HCT116 (cell line): ENCODE data around the gene DOK6. TPM values are rescaled to one million over a fixed set of nuclear protein-coding genes. Genes with fewer than 3 reads are reported as not detected.

ENCODE experiments used
- ATAC-seq: fragments of 200-7000 bp; cut with Tn5 transposase; 2 replicates; pipeline ENCODE4 v1.9.1; 2020; ENCODE audit warnings: mild to moderate bottlenecking, moderate library complexity
- BruUV-seq: library from RNA; stranded (reverse); fragments of 400-500 nt; replicated peaks from 2 replicates; lab custom pipeline; 2021; lab: Mats Ljungman, UMichigan
- CTCF ChIA-PET: fragments of 300-600 bp; sonication (Branson Sonifier 250); formaldehyde crosslinking; loops from one replicate; lab custom pipeline; 2021; ENCODE audit warnings: antibody characterized with exemption; lab: Charles Lee
- POLR2A ChIA-PET: fragments of 300-600, 350-600 bp; sonication (Branson Sonifier 250); formaldehyde crosslinking; loops from one replicate; lab custom pipeline; 2021; ENCODE audit warnings: antibody characterized with exemption; lab: Charles Lee
- RAD21 ChIA-PET, 2 experiments: fragments of 300-600 bp; sonication (Branson Sonifier 250); formaldehyde crosslinking; loops; one replicate each; lab custom pipeline; 2023; ENCODE audit warnings: low total read pairs in 2 of 2; ENCODE audit not compliant: uncharacterized antibody in 2 of 2, unreplicated experiment in 2 of 2, low non-redundant PET in 1 of 2; lab: Charles Lee
- DNase-seq: peaks from one replicate; pipeline ENCODE4 v3.0.0-alpha.2; 2010; ENCODE audit warnings: low read depth, low spot score
- H2AFZ ChIP-seq: fragments of 200-600 bp; shearing (Covaris generic), sonication (generic); 2 replicates; pipeline ENCODE4 v1.6.1; 2017; ENCODE audit warnings: low read depth, mixed run types, mixed read lengths, antibody characterized with exemption, low read length; ENCODE audit not compliant: poor library complexity, severe bottlenecking
- H3K27ac ChIP-seq: 2 replicates; pipeline ENCODE4 v1.5.1; 2012; ENCODE audit warnings: low read depth, low read length
- H3K27me3 ChIP-seq: fragments of 200-600 bp; sonication (generic); 2 replicates; pipeline ENCODE4 v1.6.1; 2016; ENCODE audit warnings: mixed run types, low read length, mixed read lengths; ENCODE audit not compliant: insufficient read depth
- H3K36me3 ChIP-seq, 2 experiments: fragments of 200-500 bp in 1 of 2; fragments of 200-600 bp in 1 of 2; sonication (Bioruptor generic) in 1 of 2; sonication (generic) in 1 of 2; 2 replicates each; pipeline versions ENCODE4 v1.5.1 to v1.6.1; 2014 to 2016; ENCODE audit warnings: low read length in 2 of 2, inconsistent platforms in 1 of 2, mixed read lengths in 1 of 2, mixed run types in 1 of 2; ENCODE audit not compliant: insufficient read depth in 2 of 2, control insufficient read depth in 1 of 2
- H3K4me1 ChIP-seq, 2 experiments: fragments of 200-600 bp in 1 of 2; sonication (generic) in 1 of 2; 2 replicates each; pipeline versions ENCODE4 v1.5.1 to v1.6.1; 2012 to 2017; ENCODE audit warnings: low read length in 2 of 2, inconsistent platforms in 1 of 2, mild to moderate bottlenecking in 1 of 2, mixed read lengths in 1 of 2, mixed run types in 1 of 2, moderate library complexity in 1 of 2; ENCODE audit not compliant: insufficient read depth in 2 of 2, control insufficient read depth in 1 of 2
- H3K4me2 ChIP-seq: fragments of 200-600 bp; sonication (generic); 2 replicates; pipeline ENCODE4 v1.6.1; 2017; ENCODE audit warnings: mixed run types, low read length, mixed read lengths
- H3K4me3 ChIP-seq, 2 experiments: fragments of 200-600 bp in 1 of 2; sonication (generic) in 1 of 2; replicated peaks in 1 of 2; 2 replicates each; pipeline ENCODE4 v1.5.1; 2011 to 2016; ENCODE audit warnings: low read length in 2 of 2, control low read depth in 1 of 2, low read depth in 1 of 2, mild to moderate bottlenecking in 1 of 2, mixed read lengths in 1 of 2, mixed run types in 1 of 2
- H3K79me2 ChIP-seq: fragments of 200-600 bp; sonication (generic); 2 replicates; pipeline ENCODE4 v1.6.1; 2017; ENCODE audit warnings: mild to moderate bottlenecking, mixed run types, low read length, moderate library complexity, mixed read lengths; ENCODE audit not compliant: insufficient read depth
- H3K9ac ChIP-seq: fragments of 200-600 bp; sonication (generic); 2 replicates; pipeline ENCODE4 v1.6.1; 2016; ENCODE audit warnings: low read length, mixed read lengths
- H3K9me2 ChIP-seq: fragments of 200-600 bp; sonication (generic), shearing (Covaris generic); 2 replicates; pipeline ENCODE4 v1.6.1; 2017; ENCODE audit warnings: mixed run types, mild to moderate bottlenecking, moderate library complexity; ENCODE audit not compliant: insufficient read depth
- H3K9me3 ChIP-seq, 2 experiments: fragments of 200-500 bp in 1 of 2; fragments of 200-600 bp in 1 of 2; sonication (Bioruptor generic) in 1 of 2; sonication (generic) in 1 of 2; 2 replicates each; pipeline ENCODE4 v1.6.1; 2014 to 2017; ENCODE audit warnings: low read length in 2 of 2, mixed read lengths in 2 of 2, inconsistent platforms in 1 of 2, low read depth in 1 of 2, mild to moderate bottlenecking in 1 of 2, mixed run types in 1 of 2, moderate library complexity in 1 of 2; ENCODE audit not compliant: control insufficient read depth in 1 of 2, insufficient read depth in 1 of 2
- H4K20me1 ChIP-seq: fragments of 200-600 bp; sonication (generic), shearing (Covaris generic); 2 replicates; pipeline ENCODE4 v1.6.1; 2017; ENCODE audit warnings: mixed run types, mild to moderate bottlenecking, moderate library complexity; ENCODE audit not compliant: insufficient read depth
- CBX3 ChIP-seq: IDR thresholded peaks from 2 replicates; pipeline ENCODE4 v1.6.1; 2012; ENCODE audit warnings: low read depth
- EGR1 ChIP-seq: IDR thresholded peaks from 2 replicates; pipeline ENCODE4 v1.6.1; 2012; ENCODE audit warnings: low read depth
- ELF1 ChIP-seq: IDR thresholded peaks from 2 replicates; pipeline ENCODE4 v1.6.1; 2012; ENCODE audit warnings: low read depth, borderline replicate concordance
- EZH2 ChIP-seq: fragments of 200-600 bp; sonication (generic); IDR thresholded peaks from 2 replicates; pipeline ENCODE4 v1.6.1; 2017; ENCODE audit warnings: antibody characterized with exemption, mixed run types
- EZH2phosphoT487 ChIP-seq: fragments of 200-600 bp; IDR thresholded peaks from 2 replicates; pipeline ENCODE4 v1.6.1; 2018; ENCODE audit warnings: antibody characterized with exemption, borderline replicate concordance
- FOSL1 ChIP-seq: IDR thresholded peaks from 2 replicates; pipeline ENCODE4 v1.6.1; 2012; ENCODE audit warnings: low read depth
- MAX ChIP-seq: IDR thresholded peaks from 2 replicates; pipeline ENCODE4 v1.6.1; 2012
- POLR2AphosphoS5 ChIP-seq: IDR thresholded peaks from 2 replicates; pipeline ENCODE4 v1.6.1; 2011; ENCODE audit warnings: mild to moderate bottlenecking, low read depth, low read length, moderate library complexity
- RAD21 ChIP-seq: IDR thresholded peaks from 2 replicates; pipeline ENCODE4 v1.6.1; 2012; ENCODE audit warnings: low read depth, mild to moderate bottlenecking
- REST ChIP-seq: IDR thresholded peaks from 2 replicates; pipeline ENCODE4 v1.6.1; 2012; ENCODE audit warnings: low read depth
- SRF ChIP-seq: IDR thresholded peaks from 2 replicates; pipeline ENCODE4 v1.6.1; 2012; ENCODE audit warnings: low read depth
- TCF7L2 ChIP-seq: IDR thresholded peaks from 2 replicates; pipeline ENCODE4 v1.7.0; 2011; ENCODE audit warnings: borderline replicate concordance, inconsistent platforms; ENCODE audit not compliant: insufficient read depth, insufficient read length; ENCODE audit errors: extremely low read depth
- YY1 ChIP-seq: IDR thresholded peaks from 2 replicates; pipeline ENCODE4 v1.6.1; 2011; ENCODE audit warnings: low read length, low read depth, moderate library complexity, mild to moderate bottlenecking; ENCODE audit not compliant: insufficient replicate concordance; ENCODE audit errors: extremely low read depth
- ZBTB33 ChIP-seq: IDR thresholded peaks from 2 replicates; pipeline ENCODE4 v1.6.1; 2011; ENCODE audit warnings: mild to moderate bottlenecking, low read length, moderate library complexity; ENCODE audit not compliant: insufficient replicate concordance; ENCODE audit errors: extremely low read depth
- intact Hi-C: fragments of 100-400 bp; cut with micrococcal nuclease; formaldehyde crosslinking; loops from 2 replicates; pipeline ENCODE4 v1.10.0; 2022
- total RNA-seq: library from RNA; stranded (reverse); gene quantifications from one replicate; pipeline ENCODE4 v1.2.1, GENCODE V29; 2021; ENCODE audit not compliant: unreplicated experiment

Gene DOK6
- total RNA-seq, 1 experiment from 2014 or later, result not detected

- BruUV-seq, result no TSS peak
- Histone ChIP-seq H3K9ac (no peak overlapping the region), H4K20me1 (no peaks in the 10 kb centered on the region), H3K36me3 (no peaks in the 10 kb centered on the region), H3K4me3 (no peak overlapping the region), H3K27ac (no peak overlapping the region), H3K9me2 (no peaks in the 10 kb centered on the region), H3K4me2 (no peak overlapping the region), H3K79me2 (no peaks in the 10 kb centered on the region), H3K9me3 (peaks cover 0 to 4% of the 10 kb centered on the region in 2 experiments; a peak in 1 of 4 replicates), H3K27me3 (no peaks in the 10 kb centered on the region), H3K4me1 (no peaks in the 10 kb centered on the region), H2AFZ (no peak overlapping the region)
- intact Hi-C loops, result no loop called here
- ATAC-seq (no peak), DNase-seq (no peak)
- ChIA-PET RAD21 (no interaction called here), POLR2A (no interaction called here), CTCF (no interaction called here)
- no peak for TF ChIP-seq CBX3
- TF ChIP-seq FOSL1, result no peak
- no peak for TF ChIP-seq YY1
Observed at GRCh38 chr18:69567813-69568488, 167.3 kb downstream of the DOK6 start.

GRCh38 chr18:69569133-69569532 is 168.4 kb downstream of the DOK6 start:
- Histone ChIP-seq H3K27ac (no peak overlapping the region), H3K4me1 (no peaks in the 10 kb centered on the region), H4K20me1 (no peaks in the 10 kb centered on the region), H3K36me3 (no peaks in the 10 kb centered on the region), H3K9me3 (peaks cover 0 to 4% of the 10 kb centered on the region in 2 experiments; a peak in 1 of 4 replicates), H3K4me3 (no peak overlapping the region), H3K27me3 (no peaks in the 10 kb centered on the region), H2AFZ (no peak overlapping the region), H3K79me2 (no peaks in the 10 kb centered on the region), H3K9me2 (no peaks in the 10 kb centered on the region), H3K4me2 (no peak overlapping the region), H3K9ac (no peak overlapping the region)
- ChIA-PET CTCF (no interaction called here), POLR2A (no interaction called here), RAD21 (no interaction called here)
- DNase-seq, result no peak
- no peak for ATAC-seq
- BruUV-seq, result no TSS peak
- intact Hi-C loops, result no loop called here
- TF ChIP-seq EZH2phosphoT487, result no peak
- no peak for TF ChIP-seq FOSL1
- no peak for TF ChIP-seq POLR2AphosphoS5
- no peak for TF ChIP-seq MAX
- no peak for TF ChIP-seq RAD21
- no peak for TF ChIP-seq SRF
- no peak for TF ChIP-seq EZH2
- TF ChIP-seq REST, result no peak
- no peak for TF ChIP-seq EGR1
- TF ChIP-seq TCF7L2, result no peak
- TF ChIP-seq ELF1, result no peak
- TF ChIP-seq ZBTB33, result no peak
